ENCODE data around the gene SPOCK1. TPM values are rescaled to one million over a fixed set of nuclear protein-coding genes. Genes with fewer than 3 reads are reported as not detected.

Gene SPOCK1
- total and polyA plus RNA-seq, 4 donors = 0.07 to 0.18 (median 0.17) TPM; not detected in 1

- no peaks in the 10 kb centered on the region for H3K9me3 ChIP-seq (ENCODE audit: control insufficient read depth in 4 of 4, low read length in 3 of 4)
- TF ChIP-seq JUND (IDR thresholded peaks at IDR 0.05) (no peak), FOXA1 (IDR thresholded peaks at IDR 0.05) (no peak), MAX (IDR thresholded peaks at IDR 0.05) (no peak), REST (IDR thresholded peaks at IDR 0.05) (no peak), TAF1 (conservative IDR thresholded peaks at IDR 0.05) (no peak), GABPA (IDR thresholded peaks at IDR 0.05 in 1 of 2, conservative IDR thresholded peaks at IDR 0.05 in 1 of 2) (no peak), RAD21 (IDR thresholded peaks at IDR 0.05) (no peak), RXRA (IDR thresholded peaks at IDR 0.05) (no peak), HNF4G (IDR thresholded peaks at IDR 0.05) (no peak), SP1 (IDR thresholded peaks at IDR 0.05) (no peak), EGR1 (IDR thresholded peaks at IDR 0.05; ENCODE audit: low read depth in 2 of 2) (no peak), FOXA2 (IDR thresholded peaks at IDR 0.05) (no peak), NR2F2 (IDR thresholded peaks at IDR 0.05) (no peak), ZBTB33 (IDR thresholded peaks at IDR 0.05) (no peak), CTCF (IDR thresholded peaks at IDR 0.05; ENCODE audit: low read depth, low read length, missing input control) (no peak), HNF4A (conservative IDR thresholded peaks at IDR 0.05) (no peak), YY1 (IDR thresholded peaks at IDR 0.05) (no peak), ATF3 (IDR thresholded peaks at IDR 0.05) (no peak)
- no peak for DNase-seq (ENCODE audit: low spot score)
- no peaks in the 10 kb centered on the region for H3K36me3 ChIP-seq (ENCODE audit: control insufficient read depth in 4 of 4, insufficient read depth in 3 of 4, low read depth in 1 of 4, low read length in 3 of 4)
- no peaks in the 10 kb centered on the region for H3K4me1 ChIP-seq (ENCODE audit: control insufficient read depth in 4 of 4, insufficient read depth in 4 of 4, low read length in 3 of 4)
- H3K27ac ChIP-seq (ENCODE audit: low read depth in 1 of 2, low read length in 2 of 2) = no peak overlapping the region
- H3K9ac ChIP-seq (ENCODE audit: low read depth in 1 of 2, low read length in 2 of 2) = no peak overlapping the region
- H3K4me3 ChIP-seq (ENCODE audit: low read depth in 1 of 3, low read length in 3 of 3) = no peak overlapping the region
- peaks cover 0 to 4% (median under 1%) of the 10 kb centered on the region in 4 donors for H3K27me3 ChIP-seq (ENCODE audit: control insufficient read depth in 4 of 4, insufficient read depth in 4 of 4, low read length in 3 of 4)
- 55% methylated on average over 3 of the region's 3 CpGs for WGBS
These were observed 357.3 kb downstream of the SPOCK1 start for GRCh38 chr5:137141779-137142178.
